HG03097 (cell line): Measurements from ENCODE around the gene DUSP2.
"Not testable (repeated sequence)": the region's sequence is repeated elsewhere in the genome, so short reads cannot be mapped to it uniquely, and the experiment has no call there.

Experiments
- ATAC-seq: cut with Tn5 transposase; IDR thresholded peaks from one replicate; pipeline ENCODE4 v1.9.1; 2021; ENCODE audit not compliant: unreplicated experiment, low FRiP score

The DUSP2 gene

DNA sequence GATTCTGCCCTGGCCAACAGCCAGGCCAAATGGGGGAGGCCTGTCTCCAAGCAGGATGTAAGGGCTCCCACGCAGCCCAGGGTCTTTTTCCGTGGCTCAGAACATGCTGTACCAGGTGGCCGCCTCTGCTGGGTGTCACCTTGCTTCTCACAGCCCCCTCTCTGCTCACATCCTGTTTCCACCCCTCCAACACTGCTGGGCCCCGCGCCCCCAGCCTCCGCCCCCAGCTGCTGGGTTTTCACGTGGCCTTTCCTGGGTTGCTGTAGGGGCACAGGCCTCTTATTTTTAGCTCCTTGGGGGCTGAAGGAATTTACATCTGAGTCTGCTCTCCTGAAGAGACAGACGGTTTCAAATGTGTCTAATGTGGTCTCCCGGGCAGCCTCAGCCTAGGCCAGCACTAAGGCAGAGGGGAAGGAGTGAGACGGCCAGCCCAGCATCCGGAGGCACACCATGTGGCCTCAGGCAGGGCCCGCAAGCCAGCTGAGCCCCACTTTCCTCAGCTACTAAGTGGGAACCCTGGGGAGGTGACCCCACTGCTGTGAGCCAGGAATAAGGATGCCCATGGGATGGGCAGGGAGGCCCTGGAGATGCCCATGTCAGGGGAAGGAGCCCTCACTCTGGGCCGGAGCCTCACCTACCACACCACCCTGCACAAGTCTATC lies 18.7 kb upstream of the DUSP2 start:
- ATAC-seq, result peak; percentile 47

DNA sequence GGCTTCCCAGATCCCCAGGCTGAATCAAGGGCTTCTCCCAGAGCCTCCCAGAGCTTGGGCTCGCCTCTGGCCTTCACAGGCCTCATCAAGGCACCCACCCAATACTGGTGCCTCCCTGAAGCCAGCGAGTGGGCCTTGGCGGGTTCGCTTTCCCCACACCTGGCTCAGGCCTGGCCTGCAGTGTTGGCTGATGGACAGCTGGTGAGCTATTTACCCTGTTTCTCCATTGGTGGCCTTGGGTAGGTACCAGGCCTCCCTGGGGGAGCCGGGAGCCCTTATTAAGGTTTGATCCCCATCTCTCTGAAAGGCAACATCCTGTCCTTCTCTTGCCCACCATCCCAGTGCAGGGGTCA lies 18.2 kb upstream of the DUSP2 start:
- ATAC-seq, result no peak

DNA sequence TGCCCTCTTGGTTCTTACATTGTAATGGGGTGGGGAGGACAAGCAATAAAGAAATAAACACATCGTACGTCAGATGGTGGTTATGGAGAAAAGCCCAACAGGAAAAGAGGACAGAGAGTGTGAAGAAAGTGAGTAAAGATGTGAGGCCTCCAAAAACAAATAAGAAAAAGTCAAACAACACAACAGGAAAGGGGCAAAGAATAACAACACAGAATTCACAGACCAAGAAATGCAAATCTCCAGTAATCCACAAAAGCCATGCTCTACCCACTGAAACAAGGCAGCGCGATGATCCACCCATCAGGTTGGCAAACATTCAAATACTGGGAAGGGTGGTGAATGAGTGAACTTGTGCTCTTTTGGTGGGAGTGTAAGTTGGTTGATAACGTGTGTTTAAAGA lies 16.7 kb upstream of the DUSP2 start:
- no peak for ATAC-seq

DNA sequence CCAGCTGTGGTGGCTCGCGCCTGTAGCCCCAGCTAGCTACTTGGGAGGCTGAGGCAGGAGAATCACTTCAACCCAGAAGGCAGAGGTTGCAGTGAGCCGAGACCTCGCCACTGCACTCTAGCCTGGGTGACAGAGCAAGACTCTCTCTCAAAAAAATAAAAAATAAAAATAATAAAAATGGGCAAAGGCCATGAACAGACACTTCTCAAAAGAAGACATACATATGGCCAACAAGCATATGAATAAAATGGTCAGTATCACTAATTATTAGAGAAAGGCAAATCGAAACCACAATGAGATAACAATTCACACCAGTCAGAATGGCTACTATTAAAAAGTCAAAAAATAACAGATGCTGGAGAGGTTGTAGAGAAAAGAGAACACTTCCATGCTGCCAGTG lies 15.1 kb upstream of the DUSP2 start:
- not testable (repeated sequence) for ATAC-seq

DNA sequence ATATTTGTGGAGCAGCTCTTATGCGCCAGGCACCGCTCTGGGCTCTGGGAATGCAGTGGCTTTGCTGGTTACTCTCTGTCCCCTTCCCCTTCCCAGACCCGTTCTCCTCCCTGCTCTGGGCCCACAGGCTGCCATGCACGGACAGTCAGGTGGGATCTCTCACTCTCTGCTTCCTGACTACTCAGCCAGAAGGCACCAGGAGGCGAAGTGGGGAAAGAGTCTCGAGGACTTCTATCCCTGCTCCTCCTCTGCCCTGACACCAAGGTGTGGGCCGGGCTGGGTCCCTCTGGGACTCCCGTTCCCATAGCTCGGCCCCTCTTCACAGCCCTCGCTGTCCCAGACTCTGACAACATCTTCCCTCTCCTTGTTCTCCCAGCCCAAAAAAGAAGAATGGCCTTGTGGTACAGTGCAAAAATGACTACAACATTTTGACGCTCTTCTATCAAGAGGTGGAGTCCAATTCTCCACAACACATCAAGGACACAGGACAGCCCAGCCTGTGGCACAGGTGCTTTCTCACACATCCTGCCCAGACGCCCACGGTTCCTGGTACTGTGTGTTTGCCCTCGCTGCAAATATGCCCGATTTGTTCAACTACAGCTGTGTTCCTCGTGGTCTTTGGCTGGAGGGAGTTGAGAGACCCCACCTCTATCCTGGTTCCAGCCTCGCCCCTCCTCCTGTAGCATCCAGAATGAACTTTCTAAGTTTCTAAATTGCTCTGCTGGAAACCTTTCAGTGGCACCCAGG lies 14.0 kb upstream of the DUSP2 start:
- no peak for ATAC-seq

DNA sequence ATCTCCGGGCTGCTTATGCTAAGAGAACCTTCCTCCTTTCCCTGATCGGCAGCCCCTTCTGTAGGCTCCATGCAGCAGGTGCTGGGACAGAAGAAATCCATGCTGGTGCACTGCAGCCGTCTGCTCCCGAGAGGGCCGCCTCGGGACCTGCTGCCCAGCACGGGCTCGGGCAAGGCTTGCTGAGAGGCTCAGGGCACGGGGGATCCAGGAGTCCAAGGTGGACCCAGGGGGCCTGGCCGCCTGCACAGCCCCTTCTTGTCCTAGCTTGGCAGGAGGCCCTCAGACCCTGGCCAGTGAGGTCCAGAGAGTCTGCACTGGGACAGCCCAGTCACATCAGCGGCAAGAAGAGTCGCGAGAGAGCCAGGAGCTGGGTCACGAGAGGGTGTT lies 13.3 kb upstream of the DUSP2 start:
- ATAC-seq, result no peak

DNA sequence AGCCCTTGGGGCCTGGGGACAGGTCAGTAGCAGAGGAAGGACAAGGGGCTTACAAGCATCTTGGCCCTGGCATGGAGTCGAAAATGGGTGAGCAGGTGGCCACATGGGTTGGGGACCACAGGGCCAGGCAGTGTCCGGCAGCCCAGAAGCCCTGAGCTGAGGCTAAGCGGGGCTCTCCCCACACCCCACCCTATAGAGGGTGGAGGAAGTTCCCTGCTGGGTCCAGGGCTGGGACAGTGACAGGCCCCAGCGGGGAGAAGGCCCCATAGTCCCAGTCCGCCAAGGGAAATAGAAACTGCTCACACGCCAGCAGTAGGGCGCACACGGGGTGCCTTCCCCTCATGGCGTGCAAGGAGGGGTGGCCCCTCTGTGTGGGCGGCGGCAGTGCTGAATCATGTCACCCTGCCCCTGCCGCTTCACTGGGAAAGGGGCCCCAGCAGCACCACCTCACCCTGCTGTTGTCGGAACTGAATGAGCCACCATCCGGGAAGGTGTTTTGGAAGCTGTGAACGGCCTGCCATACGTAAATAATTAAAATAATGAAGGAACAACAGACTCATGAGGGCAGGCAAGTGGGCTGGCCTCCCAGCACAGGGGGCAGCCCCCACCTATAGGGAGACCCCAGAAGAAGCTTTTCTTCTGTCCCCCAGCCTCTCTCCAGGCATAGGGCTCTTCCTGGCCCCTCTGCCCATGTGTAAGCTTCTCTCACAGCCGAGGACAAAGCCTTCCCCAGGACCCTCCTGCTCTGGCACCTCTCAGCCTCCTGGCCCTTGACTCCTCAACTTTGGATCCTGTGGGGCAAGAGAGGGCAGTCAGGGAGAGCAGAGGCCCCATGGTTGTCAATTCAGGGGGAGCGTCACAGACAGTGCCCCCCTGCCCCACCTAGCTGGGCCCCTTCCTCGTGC lies 12.7 kb upstream of the DUSP2 start:
- ATAC-seq, result peak; percentile 51

DNA sequence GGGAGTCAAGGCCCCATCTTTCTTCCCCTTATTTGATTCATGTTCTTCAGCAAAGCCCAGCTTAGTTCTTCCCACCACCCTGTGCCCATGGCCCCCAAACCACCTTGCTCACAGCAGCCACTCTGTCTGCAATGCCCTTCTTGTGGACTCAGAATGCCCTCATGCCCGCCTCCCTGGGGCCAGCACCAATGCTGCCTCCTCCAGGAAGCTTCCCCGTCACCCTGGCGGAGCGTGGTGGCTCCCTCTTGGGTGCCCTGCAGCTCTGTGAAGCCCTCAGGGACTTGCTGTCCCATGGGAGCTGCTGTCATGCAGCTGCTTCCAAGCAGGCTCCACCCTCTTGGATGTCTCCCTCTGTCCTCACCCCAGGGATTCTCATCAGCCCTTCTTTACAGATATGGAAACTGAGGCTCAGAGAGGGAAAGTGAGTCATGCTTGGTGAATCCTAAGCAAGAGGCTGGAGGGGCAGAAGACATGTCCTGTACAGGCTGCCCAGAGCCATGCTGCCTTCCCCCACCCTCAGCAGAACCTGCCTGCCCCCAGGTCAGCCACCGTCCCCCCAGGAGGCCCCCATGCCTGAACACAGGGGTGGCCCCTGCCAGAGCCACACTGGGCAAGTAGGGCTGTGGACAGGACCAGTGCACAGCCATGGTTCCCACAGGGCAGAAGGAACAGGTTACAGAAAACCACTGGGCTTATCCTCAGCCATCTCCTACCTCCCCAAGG lies 11.8 kb upstream of the DUSP2 start:
- peak; percentile 41 for ATAC-seq

DNA sequence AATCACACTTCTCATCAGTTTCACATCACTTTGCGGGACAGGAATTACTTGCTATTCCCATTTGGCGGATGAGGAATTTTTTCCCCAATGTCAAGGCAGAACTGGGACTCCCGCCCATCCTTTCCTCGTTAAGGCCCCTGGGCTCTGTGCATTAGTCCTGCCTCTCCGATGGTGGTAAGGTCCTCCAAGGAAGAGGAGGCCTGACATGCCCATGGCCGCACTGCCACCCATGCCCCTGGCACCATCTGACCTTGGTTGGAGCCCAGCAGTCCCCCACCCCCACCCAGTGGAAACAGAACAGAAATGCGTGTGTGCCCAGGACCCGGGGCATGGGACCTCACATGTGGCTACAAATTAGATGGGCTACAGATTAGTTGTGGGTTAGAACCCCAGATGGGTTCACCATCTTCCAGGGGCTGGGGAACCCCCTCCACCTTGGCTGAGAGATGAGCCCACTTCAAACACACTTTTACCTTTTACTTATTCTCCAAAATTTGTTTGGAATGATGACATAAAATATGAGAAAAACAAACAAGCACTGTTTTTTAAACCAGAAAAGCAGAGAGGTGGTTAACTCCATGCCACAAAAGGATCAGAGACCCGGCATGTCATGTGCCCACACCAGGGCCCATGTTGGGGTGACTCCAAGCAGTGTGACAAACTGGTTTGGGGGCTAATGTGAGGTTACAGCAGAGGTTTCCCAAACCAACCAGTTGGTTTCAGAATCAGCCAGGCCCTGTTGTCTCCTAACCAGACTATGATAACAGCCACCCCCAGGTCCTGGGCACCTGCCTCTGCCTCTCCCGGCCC lies 11.0 kb upstream of the DUSP2 start:
- no peak for ATAC-seq

DNA sequence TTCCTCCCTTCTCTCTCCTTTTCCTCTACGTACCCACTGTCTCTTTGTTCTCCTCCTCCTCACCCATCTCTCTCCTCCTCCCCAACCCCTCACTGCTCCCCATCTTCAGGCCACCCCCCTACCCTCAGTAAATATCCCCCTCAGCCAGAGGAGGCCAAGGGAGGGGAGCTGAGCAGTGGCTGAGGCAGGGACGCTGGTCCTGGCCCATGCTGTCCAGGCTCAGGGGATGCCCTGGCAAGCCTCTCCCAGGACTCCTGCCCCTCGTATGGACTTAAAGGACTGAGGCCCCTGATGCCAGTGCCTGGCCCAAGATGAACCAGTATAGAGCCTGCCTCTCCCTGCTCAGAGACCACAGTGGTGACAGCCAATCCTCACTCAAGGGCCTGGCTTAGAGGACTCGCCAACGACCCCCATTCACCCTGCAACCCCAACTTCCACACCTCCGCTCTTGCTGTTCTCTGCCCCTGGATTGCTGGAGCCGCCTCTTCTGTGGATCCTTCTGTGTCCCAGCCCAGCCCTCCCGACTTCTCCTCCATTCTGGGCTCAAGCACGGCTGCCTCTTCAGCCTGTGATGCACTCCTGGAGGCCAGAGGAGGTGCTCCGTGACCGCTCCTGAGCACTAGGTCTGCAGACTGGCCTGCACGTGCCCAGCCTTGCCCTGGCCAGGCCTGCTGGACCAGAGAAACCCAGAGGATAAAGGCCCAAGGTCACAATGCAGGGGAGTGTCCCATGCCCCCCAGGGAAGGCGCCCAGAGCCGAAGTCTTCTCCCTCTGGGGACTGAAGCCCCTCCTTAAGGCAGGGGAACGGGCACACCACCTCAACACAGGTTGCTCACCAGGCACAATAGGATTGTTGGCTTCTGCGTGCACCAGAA lies 9.5 kb upstream of the DUSP2 start:
- no peak for ATAC-seq

DNA sequence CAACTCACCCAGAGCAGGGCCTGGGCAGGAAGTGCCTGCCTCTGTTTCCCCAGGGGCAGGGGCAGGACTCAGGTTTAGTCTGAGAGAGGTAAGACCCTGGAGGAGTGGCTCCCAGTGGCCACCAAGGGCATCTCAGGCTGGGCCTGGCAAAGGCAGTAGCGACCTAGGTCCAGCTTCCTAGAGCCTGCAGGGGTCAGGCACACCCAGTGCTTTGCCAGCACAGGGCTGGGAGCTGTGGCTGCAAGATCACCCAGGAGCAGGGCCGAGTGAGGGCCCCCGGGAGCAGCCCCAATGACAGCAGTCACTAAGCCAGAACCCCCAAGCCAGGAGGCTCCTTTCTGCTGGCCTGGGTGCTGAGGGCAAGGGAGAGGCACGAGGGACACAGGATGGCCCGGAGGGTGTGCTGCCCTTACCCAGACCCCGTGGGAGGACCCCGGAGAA lies 8.8 kb upstream of the DUSP2 start:
- no peak for ATAC-seq

DNA sequence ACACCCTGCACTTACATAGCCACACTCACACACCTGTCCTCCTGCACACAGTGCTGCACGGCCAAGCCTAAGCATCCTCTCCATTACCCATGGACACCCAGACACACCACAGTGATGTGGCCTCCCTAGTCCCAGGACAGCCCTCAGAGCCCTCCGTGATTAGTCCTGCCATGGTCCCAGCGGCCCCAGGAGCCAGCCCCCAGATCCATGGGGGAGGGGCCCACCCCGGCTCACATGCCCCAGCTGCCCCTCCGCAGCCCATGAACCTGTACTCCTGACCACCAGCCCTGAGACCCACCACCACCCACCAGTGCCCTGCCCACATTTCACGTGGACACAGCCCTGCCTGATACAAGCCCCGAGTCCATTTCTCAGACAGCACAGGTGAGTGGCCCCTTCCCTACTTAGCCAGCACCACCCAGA lies 8.1 kb upstream of the DUSP2 start:
- no peak for ATAC-seq

DNA sequence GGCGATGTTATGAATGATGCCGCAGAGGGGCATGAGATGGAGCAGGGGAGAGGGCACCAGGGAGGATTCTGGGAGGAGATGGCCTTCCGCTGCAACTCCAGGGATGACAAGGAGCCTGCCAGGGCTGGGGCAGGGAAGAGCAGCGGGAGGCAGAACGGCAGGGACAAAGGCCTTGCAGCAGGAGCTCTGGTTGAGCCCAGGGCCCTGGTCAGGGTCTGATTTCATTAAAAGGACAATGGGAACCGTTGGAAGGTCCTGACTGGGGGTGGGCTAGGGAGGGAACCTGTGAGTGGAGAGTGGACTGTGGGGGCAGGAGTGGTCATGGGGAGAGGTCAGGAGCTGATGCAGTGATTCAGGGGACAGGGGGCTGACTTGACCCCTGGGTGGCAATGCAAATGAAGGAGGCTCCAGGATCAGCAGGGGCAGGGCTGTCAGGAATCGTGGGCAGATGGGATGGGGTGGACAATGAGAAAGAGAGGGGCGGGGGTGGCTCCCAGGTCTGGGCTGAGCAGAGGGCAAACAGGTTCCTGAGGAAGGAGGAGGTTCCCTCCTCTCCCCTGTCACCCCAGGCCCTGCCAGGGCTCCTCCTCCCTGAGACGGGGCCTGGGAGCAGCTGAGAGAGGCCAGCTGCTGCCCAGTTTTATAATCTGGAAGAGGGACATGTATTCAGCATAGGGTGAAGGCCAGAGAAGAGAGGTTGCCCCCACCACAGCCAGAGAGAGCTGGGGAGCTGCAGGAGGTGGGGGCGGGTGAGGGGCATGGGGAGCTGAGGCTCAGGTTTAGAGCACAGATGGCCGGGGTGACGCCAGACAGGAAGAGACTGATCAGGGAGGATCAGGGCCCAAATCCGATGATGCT lies 7.3 kb upstream of the DUSP2 start:
- ATAC-seq, result no peak

DNA sequence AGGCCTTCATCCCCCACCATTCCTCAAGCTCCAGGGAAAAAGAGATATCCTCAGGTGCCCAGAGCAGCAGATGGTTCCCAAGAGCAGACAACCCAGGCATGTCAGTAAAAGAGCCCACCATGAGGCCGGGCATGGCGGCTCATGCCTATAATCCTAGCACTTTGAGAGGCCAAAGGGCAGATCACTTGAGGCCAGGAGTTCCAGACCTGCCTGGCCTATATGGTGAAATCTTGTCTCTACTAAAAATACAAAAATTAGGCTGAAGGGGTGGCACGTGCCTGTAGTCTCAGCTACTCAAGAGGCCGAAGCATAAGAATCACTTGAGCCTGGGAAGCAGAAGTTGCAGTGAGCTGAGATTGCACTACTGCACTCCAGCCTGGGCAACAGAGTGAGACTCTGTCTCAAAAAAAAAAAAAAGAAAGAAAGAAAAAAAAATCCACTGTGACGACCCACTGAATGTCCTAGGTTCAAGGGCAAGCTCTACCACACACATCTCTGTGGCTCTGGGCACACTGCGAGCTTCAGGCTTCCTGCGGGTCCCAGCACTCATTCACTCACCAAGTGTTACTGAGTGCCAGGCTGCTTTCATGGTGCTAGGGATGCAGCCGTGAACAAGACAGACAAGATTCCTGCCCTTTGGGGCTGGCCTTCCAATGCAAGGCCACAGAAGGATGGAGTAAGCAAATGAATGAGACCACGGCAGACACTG lies 6.5 kb upstream of the DUSP2 start:
- no peak for ATAC-seq

DNA sequence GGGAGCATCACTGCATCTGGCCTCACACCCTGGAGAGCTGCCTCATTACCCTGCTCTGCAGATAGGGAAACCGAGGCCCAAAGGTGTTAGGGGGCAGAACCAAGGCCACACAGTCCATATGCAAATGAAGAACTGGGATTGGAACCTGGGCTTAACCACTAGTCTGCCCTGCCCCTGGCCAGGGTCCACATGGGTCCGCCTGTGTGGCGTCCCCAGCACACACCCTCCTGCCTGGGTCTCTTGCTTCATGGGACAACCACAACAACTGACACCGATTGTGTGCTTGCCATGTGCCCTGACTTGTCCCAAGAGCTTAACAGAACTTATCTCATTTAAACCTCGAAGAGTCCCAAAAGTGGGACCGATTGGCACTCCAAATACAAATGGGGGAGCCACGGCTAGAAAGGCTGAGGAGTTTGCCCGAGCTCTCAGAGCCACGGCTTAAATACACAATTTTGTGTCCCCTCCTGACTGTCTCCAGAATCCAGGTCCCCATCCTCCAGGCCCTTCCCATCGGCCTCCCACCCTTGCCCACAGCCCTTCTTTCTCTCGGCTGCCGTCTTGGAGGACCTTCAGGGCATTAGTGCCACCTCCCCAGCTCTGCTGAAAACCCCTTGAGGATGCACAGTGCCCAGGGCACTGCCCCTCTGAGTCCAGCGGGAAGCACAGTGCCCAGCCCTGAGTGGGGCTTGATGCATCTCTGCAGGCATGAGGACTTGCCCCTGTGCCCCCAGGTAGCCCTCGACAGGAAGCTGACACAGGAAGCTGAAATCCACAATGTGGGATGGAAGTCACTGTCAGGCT lies 5.8 kb upstream of the DUSP2 start:
- ATAC-seq, result no peak

DNA sequence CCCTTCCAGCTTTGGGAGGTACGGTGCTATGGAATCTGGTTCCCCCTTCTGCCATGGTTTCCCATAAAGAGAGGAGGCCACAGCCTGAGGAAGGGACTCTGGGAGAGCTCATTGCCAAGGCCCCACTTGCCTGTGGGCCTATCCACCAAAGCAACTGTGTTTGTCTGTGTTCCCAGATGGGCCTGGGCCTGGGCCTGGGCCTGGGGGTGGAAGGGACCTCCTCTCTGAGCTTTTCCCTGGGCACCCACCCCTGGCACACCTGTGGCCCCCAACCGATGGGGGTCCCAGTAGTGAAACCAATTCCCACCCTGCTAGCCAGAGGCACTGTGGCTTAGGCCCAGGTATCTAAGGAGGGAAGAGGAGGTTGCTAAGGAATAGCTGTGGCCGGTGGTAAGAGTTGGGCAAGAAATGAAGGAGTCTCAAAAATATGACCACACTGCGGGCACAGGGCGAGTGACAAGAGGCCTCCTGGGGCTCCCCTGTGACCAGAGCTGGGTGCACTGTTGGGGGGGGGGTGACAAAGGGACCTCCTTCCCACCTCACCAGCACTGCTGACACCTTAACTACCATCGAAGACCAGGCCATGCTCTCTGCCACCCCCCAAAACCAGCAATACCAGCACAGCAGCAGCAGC lies 4.9 kb upstream of the DUSP2 start:
- no peak for ATAC-seq
